Measurements from ENCODE around the gene CFAP20DC.

The CFAP20DC gene

DNA sequence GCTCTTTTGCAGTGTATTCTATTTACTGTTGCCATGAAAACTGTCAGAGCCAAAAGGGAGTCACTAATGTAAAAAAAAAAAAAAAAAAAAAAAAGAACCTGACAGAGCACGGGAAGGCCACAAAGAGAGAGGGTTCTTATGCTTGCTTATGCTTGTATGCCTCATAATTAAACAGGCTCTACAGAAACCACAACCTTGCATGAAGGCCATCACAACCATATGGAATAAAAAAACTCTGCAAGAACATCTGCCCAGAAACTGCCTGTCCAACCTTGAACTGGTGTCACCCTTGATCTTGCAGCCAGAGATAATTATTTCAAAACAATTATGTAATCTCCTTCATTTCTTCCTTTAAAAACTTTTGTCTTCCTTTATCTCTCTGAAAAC is 50.1 kb downstream of the CFAP20DC start:
- TF ChIP-seq, protein P1, sequence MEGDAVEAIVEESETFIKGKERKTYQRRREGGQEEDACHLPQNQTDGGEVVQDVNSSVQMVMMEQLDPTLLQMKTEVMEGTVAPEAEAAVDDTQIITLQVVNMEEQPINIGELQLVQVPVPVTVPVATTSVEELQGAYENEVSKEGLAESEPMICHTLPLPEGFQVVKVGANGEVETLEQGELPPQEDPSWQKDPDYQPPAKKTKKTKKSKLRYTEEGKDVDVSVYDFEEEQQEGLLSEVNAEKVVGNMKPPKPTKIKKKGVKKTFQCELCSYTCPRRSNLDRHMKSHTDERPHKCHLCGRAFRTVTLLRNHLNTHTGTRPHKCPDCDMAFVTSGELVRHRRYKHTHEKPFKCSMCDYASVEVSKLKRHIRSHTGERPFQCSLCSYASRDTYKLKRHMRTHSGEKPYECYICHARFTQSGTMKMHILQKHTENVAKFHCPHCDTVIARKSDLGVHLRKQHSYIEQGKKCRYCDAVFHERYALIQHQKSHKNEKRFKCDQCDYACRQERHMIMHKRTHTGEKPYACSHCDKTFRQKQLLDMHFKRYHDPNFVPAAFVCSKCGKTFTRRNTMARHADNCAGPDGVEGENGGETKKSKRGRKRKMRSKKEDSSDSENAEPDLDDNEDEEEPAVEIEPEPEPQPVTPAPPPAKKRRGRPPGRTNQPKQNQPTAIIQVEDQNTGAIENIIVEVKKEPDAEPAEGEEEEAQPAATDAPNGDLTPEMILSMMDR (IDR thresholded peaks at IDR 0.05; ENCODE audit: low read depth, low read length) = no peak
- no peak for TF ChIP-seq EZH2phosphoT487 (IDR thresholded peaks at IDR 0.05; ENCODE audit: low read depth)
- H3K27me3 ChIP-seq (ENCODE audit: low read depth, low read length) = peaks cover 2% of the 10 kb centered on the region; the same call in 1 of the 2 replicates
- H3K4me3 ChIP-seq (ENCODE audit: low read length) = no peak overlapping the region
- H3K36me3 ChIP-seq (replicated peaks; ENCODE audit: low read depth, low read length) = no peaks in the 10 kb centered on the region
- no peak overlapping the region for H3K27ac ChIP-seq (ENCODE audit: low read length)
- no peaks in the 10 kb centered on the region for H3K79me2 ChIP-seq (ENCODE audit: low read length)
- H3K9me3 ChIP-seq (ENCODE audit: insufficient read depth, low read length) = no peaks in the 10 kb centered on the region
- no peaks in the 10 kb centered on the region for H4K20me1 ChIP-seq (ENCODE audit: insufficient read depth, low read length)
- no peak overlapping the region for H3K9ac ChIP-seq (ENCODE audit: low read length)
- no peak overlapping the region for H3K4me2 ChIP-seq (ENCODE audit: low read length)
- H3K4me1 ChIP-seq (ENCODE audit: low read length) = no peaks in the 10 kb centered on the region
- no peak overlapping the region for H2AFZ ChIP-seq (ENCODE audit: low read depth, low read length)

DNA sequence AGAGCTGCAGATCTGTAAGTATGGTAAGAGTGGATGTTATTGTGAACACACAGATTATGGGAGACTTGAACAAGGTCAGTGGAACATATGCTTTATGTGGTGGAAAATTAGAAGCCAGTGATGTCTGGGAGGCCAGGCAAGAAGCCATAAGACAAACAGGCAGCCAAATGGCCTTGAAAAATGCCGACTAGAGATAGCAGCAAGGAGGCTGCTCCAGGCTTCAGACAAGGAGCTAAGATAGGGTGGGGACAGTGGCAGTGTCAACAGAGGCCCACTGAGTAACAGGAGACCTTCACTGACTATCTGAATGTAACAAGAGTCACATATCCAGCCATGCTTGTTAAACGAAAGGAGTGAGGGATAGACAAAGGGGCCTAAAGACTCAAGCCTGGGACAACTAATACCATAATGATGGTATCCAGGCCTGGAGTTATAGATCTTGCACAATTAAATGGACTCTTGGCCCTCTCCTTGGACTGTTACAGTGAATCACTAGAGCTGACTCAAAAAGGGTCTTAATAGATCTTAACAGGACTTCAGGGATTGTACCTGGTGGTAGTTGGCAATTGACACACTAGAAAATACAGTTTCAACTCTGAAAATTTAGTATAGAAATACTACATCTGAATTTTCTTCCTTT is 50.6 kb downstream of the CFAP20DC start:
- TF ChIP-seq EZH2phosphoT487 (IDR thresholded peaks at IDR 0.05; ENCODE audit: low read depth) = no peak
- TF ChIP-seq, protein P1 (IDR thresholded peaks at IDR 0.05; ENCODE audit: low read depth, low read length) = no peak
- Histone ChIP-seq H3K4me2 (ENCODE audit: low read length) (no peak overlapping the region), H2AFZ (ENCODE audit: low read depth, low read length) (no peak overlapping the region), H3K79me2 (ENCODE audit: low read length) (no peaks in the 10 kb centered on the region), H3K27ac (ENCODE audit: low read length) (no peak overlapping the region), H3K36me3 (replicated peaks; ENCODE audit: low read depth, low read length) (no peaks in the 10 kb centered on the region), H3K9me3 (ENCODE audit: insufficient read depth, low read length) (no peaks in the 10 kb centered on the region), H3K4me3 (ENCODE audit: low read length) (no peak overlapping the region), H3K9ac (ENCODE audit: low read length) (no peak overlapping the region), H3K4me1 (ENCODE audit: low read length) (no peaks in the 10 kb centered on the region), H3K27me3 (ENCODE audit: low read depth, low read length) (peaks cover 3% of the 10 kb centered on the region; the same call in 1 of the 2 replicates), H4K20me1 (ENCODE audit: insufficient read depth, low read length) (no peaks in the 10 kb centered on the region)

DNA sequence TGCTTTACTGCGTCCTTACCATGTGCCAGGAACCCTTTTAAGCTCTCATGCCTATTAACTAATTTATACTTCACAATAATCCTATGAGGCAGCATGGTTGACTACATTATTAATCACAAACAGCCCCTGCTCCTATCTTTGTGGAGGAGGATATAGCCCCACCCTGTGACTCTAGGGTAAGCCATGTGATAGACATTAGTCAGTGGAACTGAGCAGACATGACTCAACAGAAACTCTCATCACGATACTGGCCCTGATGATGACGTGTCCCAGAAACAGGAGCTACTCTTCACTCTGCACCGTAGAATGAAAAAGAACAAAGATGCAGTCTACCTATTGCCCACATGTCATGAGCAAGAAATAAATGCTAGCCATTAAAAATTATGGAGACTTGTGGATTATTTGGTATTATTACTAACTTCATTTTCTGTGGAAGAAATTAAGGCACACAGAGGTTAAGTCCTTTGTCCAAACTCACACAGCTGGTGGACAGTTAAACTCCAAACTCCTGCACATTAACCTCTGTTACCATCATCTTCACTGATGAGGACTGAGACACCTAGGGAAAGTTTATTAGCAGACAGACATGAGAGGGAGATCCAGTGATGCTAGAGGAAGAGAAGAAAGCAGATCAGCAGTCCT is 51.2 kb downstream of the CFAP20DC start:
- Histone ChIP-seq H3K36me3 (replicated peaks; ENCODE audit: low read depth, low read length) (no peaks in the 10 kb centered on the region), H3K27me3 (ENCODE audit: low read depth, low read length) (peaks cover 7% of the 10 kb centered on the region; the same call in 1 of the 2 replicates), H3K79me2 (ENCODE audit: low read length) (no peaks in the 10 kb centered on the region), H3K4me2 (ENCODE audit: low read length) (no peak overlapping the region), H3K9me3 (ENCODE audit: insufficient read depth, low read length) (no peaks in the 10 kb centered on the region), H4K20me1 (ENCODE audit: insufficient read depth, low read length) (no peaks in the 10 kb centered on the region), H3K4me1 (ENCODE audit: low read length) (no peaks in the 10 kb centered on the region), H3K27ac (ENCODE audit: low read length) (no peak overlapping the region), H2AFZ (ENCODE audit: low read depth, low read length) (0 out of 2 replicates have a peak overlapping the region, but pooled peaks have one; percentile 24), H3K4me3 (ENCODE audit: low read length) (no peak overlapping the region), H3K9ac (ENCODE audit: low read length) (no peak overlapping the region)
- no peak for TF ChIP-seq EZH2phosphoT487 (IDR thresholded peaks at IDR 0.05; ENCODE audit: low read depth)
- TF ChIP-seq, protein P1 (IDR thresholded peaks at IDR 0.05; ENCODE audit: low read depth, low read length) = no peak

DNA sequence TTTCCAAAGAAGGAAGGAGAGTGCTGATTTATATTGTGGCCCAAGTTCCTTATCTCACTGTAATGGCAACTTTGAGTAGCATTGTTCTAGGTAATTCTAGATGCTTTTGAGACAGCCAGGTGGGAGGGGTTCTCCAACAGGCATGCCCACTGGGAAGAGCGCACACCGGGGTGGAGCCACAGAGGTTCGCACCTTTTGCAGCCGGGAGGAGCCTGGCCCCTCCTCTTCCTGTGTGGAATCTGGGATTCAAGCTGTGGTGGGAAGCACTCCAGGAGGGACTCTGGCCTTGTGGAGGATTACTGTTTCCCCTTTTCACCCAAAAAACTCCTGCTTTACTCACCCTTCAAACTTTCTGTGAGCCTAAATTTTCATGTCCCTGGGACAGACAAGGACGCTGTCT is 53.1 kb downstream of the CFAP20DC start:
- H3K9me3 ChIP-seq (ENCODE audit: insufficient read depth, low read length) = no peaks in the 10 kb centered on the region
- no peak overlapping the region for H3K27ac ChIP-seq (ENCODE audit: low read length)
- H2AFZ ChIP-seq (ENCODE audit: low read depth, low read length) = no peak overlapping the region
- no peak overlapping the region for H3K9ac ChIP-seq (ENCODE audit: low read length)
- no peaks in the 10 kb centered on the region for H3K79me2 ChIP-seq (ENCODE audit: low read length)
- H3K36me3 ChIP-seq (replicated peaks; ENCODE audit: low read depth, low read length) = no peaks in the 10 kb centered on the region
- H3K4me2 ChIP-seq (ENCODE audit: low read length) = no peak overlapping the region
- TF ChIP-seq, protein P1 (IDR thresholded peaks at IDR 0.05; ENCODE audit: low read depth, low read length) = no peak
- TF ChIP-seq EZH2phosphoT487 (IDR thresholded peaks at IDR 0.05; ENCODE audit: low read depth) = no peak
- no peaks in the 10 kb centered on the region for H4K20me1 ChIP-seq (ENCODE audit: insufficient read depth, low read length)
- H3K4me1 ChIP-seq (ENCODE audit: low read length) = no peaks in the 10 kb centered on the region
- H3K27me3 ChIP-seq (ENCODE audit: low read depth, low read length) = peaks cover 4% of the 10 kb centered on the region; the same call in 1 of the 2 replicates
- H3K4me3 ChIP-seq (ENCODE audit: low read length) = no peak overlapping the region

Data from OCI-LY3 (cell line).